ENCODE measurements around the gene LOX. TPM values are rescaled to one million over a fixed set of nuclear protein-coding genes. Genes with fewer than 3 reads are reported as not detected.
A peak's percentile ranks its signal among the peaks of the same experiment; 100 is the strongest.

LOX gene
- total RNA-seq, 1 experiment from 2014 or later, result 0.79 TPM

DNA sequence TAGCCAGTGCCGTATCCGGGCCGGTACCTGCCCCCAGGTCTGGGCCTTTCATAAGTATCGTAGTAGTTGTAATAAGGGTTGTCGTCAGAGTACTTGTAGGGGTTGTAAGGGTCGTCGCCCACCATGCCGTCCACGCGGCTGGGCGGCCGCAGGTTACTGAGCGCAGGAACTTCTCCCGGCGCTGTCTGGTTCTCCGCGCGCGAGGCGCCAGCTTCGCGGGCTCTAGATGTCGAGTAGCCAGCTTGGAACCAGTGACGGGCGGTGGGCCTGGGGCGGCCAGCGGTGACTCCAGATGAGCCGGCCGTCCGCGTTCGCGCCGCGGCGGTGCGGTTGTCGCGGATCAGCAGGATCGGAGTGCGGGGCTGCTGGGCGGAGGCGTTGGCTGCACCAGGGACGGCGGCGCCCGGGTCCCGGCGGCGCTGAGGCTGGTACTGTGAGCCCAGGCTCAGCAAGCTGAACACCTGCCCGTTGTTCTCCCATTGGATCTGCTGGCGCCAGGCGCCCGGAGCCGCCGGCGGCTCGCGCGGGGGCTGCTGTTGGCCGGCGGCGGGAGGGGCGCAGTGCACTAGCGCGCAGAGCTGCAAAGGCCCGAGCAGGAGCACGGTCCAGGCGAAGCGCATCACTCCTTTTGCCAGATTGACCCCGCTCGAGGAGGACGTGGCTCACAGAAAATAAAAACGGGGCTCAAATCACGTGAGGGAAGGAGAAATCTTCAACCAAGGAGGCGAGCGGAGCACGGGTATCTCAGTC lies 518 bp downstream of the LOX start:
- Histone ChIP-seq H3K4ac (ENCODE audit: low read depth, low read length) (no peak overlapping the region), H4K8ac (replicated peaks; ENCODE audit: insufficient read length, low read depth, low read length) (no peak overlapping the region), H4K91ac (ENCODE audit: insufficient read length, low read depth, low read length) (no peak overlapping the region), H2AK5ac (ENCODE audit: insufficient read length, low read length) (no peak overlapping the region), H3K79me1 (ENCODE audit: insufficient read depth, low read depth, low read length, poor library complexity, severe bottlenecking) (no peaks in the 10 kb centered on the region), H3T11ph (ENCODE audit: low read length) (no peak overlapping the region), H3K9ac (ENCODE audit: extremely low read depth, insufficient read length, low read length) (peak overlapping the region; percentile 39), H2BK15ac (ENCODE audit: low read depth, low read length) (no peak overlapping the region), H2BK12ac (ENCODE audit: insufficient read length, low read depth, low read length) (no peak overlapping the region), H2BK5ac (ENCODE audit: insufficient read length, low read length) (no peak overlapping the region), H3K23ac (ENCODE audit: insufficient read length, low read depth, low read length) (no peak overlapping the region), H3K4me2 (ENCODE audit: insufficient read depth, insufficient read length, low read length) (peak overlapping the region; percentile 64), H3K27ac (ENCODE audit: insufficient read length, low read depth, low read length) (no peak overlapping the region), H3K4me1 (ENCODE audit: insufficient read depth, low read length) (no peaks in the 10 kb centered on the region), H3K18ac (ENCODE audit: insufficient read length, low read depth, low read length) (peak overlapping the region; percentile 15), H4K5ac (ENCODE audit: insufficient read length, low read depth, low read length) (no peak overlapping the region), H3K79me2 (ENCODE audit: insufficient read depth, low read length) (peaks cover 2% of the 10 kb centered on the region; the same call in 1 of the 2 replicates), H2BK20ac (ENCODE audit: low read depth, low read length, poor library complexity, severe bottlenecking) (no peak overlapping the region), H3K23me2 (ENCODE audit: insufficient read length, low read depth, low read length, poor library complexity, severe bottlenecking) (peaks cover 17% of the 10 kb centered on the region), H3K56ac (ENCODE audit: insufficient read length, low read depth, low read length) (no peak overlapping the region), H3K27me3 (ENCODE audit: insufficient read depth, low read length) (peaks cover 15% of the 10 kb centered on the region; the same call in 1 of the 2 replicates), H2BK120ac (ENCODE audit: low read depth, low read length, poor library complexity, severe bottlenecking) (no peak overlapping the region), H4K20me1 (ENCODE audit: control insufficient read depth, insufficient read depth, insufficient read length) (no peaks in the 10 kb centered on the region), H3K9me3 (ENCODE audit: control insufficient read depth, low read depth, low read length) (no peaks in the 10 kb centered on the region), H2AFZ (ENCODE audit: low read length) (peak overlapping the region; percentile 0), H3K14ac (ENCODE audit: insufficient read depth, low read length) (0 out of 2 replicates have a peak overlapping the region, but pooled peaks have one; percentile 4)
- peak overlapping the region; percentile 73 to 82 for H3K4me3 Mint-ChIP-seq
- H3K9me3 Mint-ChIP-seq, result no peaks in the 10 kb centered on the region
- no peak overlapping the region for H3K27ac Mint-ChIP-seq
- no peaks in the 10 kb centered on the region; a peak in 1 of 7 replicates for H3K36me3 Mint-ChIP-seq (ENCODE audit: insufficient read depth in 1 of 3, low read depth in 3 of 3)
- TF ChIP-seq, protein P1, sequence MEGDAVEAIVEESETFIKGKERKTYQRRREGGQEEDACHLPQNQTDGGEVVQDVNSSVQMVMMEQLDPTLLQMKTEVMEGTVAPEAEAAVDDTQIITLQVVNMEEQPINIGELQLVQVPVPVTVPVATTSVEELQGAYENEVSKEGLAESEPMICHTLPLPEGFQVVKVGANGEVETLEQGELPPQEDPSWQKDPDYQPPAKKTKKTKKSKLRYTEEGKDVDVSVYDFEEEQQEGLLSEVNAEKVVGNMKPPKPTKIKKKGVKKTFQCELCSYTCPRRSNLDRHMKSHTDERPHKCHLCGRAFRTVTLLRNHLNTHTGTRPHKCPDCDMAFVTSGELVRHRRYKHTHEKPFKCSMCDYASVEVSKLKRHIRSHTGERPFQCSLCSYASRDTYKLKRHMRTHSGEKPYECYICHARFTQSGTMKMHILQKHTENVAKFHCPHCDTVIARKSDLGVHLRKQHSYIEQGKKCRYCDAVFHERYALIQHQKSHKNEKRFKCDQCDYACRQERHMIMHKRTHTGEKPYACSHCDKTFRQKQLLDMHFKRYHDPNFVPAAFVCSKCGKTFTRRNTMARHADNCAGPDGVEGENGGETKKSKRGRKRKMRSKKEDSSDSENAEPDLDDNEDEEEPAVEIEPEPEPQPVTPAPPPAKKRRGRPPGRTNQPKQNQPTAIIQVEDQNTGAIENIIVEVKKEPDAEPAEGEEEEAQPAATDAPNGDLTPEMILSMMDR (conservative IDR thresholded peaks at IDR 0.05), result no peak
- peak; percentile 54 for DNase-seq
- peaks cover 48% of the 10 kb centered on the region for H3K27me3 Mint-ChIP-seq (ENCODE audit: low read depth)
- WGBS (ENCODE audit: extremely low coverage, insufficient read length, low lambda C conversion rate), result no CpG with 5 or more reads among the region's 78 CpGs
- peaks cover 31 to 34% of the 10 kb centered on the region in 2 experiments for H3K4me1 Mint-ChIP-seq
